DMS153 (cell line): ENCODE results near the gene NRSN2.
"Not testable (repeated sequence)": the region's sequence is repeated elsewhere in the genome, so short reads cannot be mapped to it uniquely, and the experiment has no call there.

Source experiments
- DNase-seq: peaks from one replicate; lab custom pipeline; 2025; lab: John Stamatoyannopoulos, UW

NRSN2 gene

DNA sequence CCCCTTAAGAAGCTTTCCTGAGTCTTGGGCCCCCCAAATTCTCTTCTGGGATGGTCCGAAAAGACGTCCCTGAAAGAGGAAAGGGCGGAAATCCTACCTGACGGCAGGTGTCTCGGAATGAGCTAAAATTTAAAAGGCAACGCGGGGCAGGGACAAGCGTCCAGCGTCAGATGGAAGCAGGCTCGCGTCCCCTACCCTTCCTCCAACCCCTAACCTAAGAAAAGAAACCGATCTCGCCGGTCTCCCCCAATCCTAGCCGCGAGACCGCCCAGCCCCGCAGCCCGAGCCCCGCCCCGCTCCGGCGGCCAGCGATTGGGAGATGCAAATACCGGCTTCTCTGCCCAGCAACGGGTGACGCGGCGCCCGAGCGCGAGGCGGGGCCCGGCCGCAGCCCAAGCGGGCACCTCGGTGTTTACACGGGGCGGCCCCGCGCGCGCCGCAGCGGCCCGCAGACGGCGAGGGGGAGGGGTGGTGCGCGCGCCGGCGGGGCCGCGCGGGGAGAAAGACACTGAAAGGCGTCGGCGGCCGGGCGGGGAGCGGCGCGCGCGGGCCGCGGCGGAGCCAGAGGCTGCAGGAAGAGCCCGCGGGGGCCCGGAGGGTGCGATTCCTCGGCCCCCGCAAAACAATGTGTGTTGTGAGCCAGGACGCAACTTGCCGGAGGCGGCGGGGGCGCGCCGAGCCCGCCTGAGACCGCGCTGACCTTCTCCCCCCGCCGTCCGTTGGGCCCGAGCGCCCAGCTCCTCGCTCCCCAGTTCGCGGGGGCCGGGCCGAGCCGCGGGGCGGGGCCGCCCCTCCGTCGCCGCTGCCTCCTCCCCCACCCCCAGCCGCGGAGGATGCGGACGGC is 21.6 kb upstream of the NRSN2 start, which contains the start of gene SOX12:
Gene SOX12 (plus strand): TSS at position 508 of the 844 bp plus-strand sequence. CDS start 373 bp downstream, outside the sequence.
- DNase-seq: peak; percentile 89

DNA sequence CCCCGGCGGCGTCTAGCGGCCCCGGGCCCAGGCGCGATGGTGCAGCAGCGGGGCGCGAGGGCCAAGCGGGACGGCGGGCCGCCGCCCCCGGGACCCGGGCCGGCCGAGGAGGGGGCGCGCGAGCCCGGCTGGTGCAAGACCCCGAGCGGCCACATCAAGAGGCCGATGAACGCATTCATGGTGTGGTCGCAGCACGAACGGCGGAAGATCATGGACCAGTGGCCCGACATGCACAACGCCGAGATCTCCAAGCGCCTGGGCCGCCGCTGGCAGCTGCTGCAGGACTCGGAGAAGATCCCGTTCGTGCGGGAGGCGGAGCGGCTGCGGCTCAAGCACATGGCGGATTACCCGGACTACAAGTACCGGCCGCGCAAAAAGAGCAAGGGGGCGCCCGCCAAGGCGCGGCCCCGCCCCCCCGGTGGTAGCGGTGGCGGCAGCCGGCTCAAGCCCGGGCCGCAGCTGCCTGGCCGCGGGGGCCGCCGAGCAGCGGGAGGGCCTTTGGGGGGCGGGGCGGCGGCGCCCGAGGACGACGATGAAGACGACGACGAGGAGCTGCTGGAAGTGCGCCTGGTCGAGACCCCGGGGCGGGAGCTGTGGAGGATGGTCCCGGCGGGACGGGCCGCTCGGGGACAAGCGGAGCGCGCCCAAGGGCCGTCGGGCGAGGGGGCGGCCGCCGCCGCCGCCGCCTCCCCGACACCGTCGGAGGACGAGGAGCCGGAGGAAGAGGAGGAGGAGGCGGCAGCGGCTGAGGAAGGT is 20.8 kb upstream of the NRSN2 start:
- DNase-seq: peak; percentile 39

DNA sequence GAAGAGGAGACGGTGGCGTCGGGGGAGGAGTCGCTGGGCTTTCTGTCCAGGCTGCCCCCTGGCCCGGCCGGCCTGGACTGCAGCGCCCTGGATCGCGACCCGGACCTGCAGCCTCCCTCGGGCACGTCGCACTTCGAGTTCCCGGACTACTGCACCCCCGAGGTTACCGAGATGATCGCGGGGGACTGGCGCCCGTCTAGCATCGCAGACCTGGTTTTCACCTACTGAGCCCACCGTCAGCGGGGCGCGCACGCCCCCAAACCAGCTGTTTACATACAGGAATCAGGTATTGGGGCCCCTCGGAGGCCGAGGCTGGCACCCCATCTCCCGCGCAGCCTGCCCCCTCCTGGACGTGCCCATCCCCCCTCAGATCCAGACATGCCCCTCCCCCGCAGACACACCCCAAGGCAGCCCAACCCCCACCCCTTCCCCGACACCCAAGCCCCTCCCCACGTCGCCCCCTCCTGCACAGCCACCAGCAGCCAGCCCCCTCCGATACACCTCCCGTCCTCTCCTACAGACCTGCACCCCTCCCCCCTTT is 20.2 kb upstream of the NRSN2 start:
- DNase-seq: no peak

DNA sequence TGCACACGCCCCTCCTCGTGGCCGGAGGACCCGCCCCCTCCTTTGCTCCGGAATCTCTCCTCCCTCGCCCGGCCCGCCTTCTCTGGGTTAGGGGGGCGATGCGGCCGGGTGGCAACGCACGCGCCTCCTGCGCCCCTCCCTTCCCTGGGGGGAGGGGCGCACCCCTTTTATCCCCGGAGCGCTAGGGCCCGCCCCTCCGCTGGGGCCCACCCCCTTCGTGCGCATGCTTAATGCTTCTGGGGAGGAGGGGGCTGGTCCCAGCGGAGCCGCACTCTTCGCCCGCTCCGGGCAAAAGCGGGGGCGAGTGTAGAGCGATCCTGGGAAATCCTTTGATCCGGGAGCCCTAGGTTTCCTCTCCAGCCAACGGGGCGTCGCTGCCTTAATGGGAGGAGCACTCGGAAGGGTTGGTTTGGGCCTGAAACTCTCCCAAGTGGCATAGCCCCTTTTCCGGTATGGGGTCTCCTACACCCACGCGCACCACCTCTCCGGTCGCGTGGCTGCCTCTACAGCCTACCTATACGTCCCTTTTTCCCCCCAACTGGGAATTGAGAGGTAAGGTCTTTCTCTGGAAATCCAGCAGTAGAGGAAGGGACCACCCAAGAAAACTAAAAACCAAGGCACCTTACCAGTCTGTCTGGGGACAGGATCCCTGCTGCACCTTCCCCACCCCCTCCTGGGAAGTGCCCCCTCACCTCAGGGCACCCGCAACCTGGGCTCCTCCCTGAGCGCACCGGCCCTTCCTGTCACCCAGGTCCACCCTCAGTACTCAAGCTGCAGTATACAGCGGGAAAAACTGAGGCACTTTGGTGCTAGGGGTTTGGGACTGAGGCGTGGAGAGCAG is 19.5 kb upstream of the NRSN2 start:
- DNase-seq: peak; percentile 80

DNA sequence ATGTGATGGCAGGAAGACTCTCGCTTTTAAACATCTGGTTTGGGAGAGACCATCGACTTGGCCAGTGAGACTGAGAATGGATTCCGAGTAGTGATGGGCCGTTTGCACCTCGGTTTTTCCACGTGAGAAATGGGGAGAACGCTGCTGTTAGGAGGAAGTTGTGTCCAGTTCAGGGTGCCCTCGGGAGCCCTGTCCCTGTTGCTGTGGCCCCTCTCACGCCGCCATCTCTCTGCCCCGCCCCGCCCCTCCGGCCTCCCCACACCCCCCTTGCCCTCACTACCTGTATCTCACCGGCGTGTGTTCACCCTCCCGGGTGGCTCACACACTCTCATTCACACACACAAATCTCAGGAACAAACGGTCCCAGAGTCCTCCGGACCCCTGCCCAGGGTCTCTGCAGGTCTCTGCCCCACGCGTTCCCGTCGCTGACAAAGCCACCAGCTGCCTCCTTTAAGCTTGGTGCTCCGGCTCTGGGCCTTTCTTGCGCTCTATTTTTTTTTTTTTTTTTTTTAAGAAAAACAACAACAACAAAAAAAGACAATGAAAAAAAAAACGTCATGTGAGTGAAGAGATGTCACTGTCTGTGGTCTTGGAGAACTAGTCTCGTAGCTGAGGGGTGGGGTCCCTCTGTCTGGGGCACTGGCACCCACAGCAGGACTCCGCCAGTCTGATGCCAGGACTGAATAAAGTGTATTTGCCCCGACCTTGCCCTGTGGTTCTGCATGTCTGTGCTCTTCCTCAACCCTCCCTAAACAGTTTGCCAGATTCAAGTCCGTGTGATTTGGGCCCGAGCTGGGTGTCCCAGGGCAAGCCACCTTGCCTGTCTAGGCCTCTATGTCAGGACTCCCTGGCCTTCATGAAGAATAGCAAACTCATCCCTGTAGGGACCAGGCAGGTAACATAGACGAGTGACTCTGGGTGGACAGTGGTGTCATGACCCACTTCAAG is 18.6 kb upstream of the NRSN2 start:
- DNase-seq: no peak

DNA sequence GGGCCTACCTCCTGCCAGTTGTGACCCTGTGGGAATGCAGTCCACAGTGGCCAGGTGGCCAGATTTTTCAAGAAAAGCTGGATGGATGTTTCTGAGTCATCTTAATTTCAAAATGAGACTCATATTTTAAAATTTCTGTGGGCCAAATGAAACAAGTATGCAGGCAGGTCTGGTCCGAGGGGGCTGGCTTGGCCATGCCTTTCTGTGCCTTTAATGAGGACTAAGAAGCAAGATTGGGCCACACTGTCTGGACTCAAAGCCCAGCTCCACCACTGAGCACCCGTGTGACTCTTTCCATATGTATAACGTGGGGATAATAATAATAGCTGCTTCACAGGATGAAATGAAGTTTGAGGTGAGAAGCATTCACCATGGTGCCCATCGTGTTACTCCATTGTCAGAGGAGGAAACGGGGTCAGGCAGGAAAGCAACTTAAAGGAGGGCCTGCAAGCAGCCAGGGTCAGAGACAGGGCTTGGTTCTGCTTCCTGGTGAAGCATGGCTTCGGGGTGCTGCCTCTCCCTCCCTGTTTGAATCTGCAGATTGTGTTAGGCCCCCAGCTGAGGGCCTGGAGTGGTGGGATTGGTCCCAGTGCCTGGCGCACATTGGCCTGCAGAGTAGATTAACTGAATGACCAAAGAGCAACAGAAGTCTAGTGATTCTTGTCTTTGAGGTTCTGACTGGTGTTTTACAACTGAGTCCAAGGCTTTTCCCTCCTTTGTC is 17.8 kb upstream of the NRSN2 start:
- no peak for DNase-seq

DNA sequence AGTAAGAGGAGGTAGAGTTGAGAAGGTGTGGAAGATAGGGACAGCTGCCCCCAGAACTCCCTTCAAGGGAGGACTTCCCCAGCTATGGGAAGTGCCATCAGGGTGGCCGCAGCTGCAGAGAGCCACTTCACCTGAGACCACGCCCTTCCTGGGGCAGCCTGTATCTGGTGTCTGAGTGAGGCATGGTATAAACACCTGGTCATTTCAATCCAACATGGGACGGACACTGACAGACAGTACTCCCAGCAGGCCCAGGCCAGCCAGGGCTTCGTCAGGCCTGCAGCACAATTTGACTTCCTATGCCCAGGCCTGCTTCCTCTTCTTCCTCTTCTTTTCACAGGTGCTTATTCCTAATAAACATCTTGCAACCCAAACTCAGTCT is 17.1 kb upstream of the NRSN2 start:
- DNase-seq: peak; percentile 28

DNA sequence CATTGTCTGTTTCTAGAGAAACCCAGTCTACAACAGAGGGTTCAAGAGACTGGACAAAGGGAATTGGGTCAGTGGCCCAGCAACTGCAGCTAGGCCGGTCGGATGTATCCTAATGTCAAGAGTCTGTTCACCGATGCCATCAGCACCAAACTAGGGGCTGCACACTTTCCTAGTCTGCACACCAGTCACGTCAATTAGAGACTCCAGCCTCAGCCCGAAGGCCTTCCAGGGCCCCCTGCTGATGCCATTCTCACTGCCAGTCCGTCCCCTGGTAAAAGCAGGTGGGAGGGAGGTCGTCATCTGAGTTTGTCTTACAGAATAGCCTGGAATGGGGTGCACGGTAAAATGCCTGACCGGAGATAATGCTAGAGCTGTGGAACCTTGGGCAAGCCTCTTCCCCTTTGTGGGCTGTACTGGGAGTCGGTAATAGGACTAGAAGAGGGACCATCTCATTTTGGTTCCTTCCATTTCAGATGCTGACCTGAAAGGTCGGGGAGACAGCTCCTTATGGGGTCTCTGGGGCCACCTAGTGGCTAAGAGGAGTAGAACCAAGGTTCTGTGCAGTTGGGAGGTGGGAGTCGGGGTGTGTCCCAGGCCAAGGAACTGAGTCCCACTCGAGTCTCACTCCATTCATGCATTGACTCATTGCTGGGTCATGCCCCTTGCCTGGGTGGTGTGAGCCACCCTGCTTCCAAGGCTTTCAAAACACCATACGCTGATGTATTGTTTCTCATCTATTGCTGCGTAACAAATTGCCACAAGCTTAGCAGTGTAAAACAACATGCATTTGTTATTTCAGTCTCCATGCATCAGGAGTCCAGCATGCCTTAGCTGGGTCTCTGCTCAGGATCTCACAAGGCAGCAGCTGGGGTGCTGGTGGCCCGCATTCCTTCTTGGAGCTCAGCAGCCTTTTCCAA is 16.4 kb upstream of the NRSN2 start:
- peak; percentile 23 for DNase-seq

DNA sequence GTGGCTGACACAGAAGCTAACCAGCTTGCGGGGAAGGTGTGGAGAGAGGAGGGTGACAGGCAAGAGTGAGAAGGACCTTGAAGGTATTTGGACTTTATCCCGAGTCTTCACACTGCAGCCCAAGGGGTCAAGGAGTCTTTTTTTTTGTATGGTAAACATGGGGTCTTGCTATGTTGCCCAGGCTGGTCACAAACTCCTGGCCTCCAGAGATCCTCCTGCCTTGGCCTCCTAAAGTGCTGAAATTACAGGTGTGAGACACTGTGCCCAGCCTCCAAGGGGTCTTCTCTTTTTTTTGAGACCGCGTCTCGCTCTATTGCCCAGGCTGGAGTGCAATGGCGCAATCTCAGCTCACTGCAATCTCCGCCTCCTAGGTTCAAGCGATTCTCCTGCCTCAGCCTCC is 12.3 kb upstream of the NRSN2 start:
- no peak for DNase-seq

DNA sequence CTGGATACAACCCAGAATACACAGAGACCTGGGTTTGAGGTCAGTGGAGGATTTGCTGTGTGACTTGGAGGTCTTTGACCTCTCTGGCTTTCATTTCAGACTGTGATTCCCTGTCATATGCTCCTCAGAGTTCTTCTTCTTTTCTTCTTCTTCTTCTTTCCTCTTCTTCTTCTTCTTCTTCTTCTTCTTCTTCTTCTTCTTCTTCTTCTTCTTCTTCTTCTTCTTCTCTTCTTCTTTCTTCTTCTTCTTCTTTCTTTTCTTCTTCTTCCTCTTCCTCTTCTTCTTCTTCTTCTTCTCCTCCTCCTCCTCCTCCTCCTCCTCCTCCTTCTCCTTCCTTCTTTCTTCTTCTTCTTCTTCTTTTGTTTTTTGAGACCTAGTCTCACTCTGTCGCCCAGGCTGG is 10.9 kb upstream of the NRSN2 start:
- not testable (repeated sequence) for DNase-seq

DNA sequence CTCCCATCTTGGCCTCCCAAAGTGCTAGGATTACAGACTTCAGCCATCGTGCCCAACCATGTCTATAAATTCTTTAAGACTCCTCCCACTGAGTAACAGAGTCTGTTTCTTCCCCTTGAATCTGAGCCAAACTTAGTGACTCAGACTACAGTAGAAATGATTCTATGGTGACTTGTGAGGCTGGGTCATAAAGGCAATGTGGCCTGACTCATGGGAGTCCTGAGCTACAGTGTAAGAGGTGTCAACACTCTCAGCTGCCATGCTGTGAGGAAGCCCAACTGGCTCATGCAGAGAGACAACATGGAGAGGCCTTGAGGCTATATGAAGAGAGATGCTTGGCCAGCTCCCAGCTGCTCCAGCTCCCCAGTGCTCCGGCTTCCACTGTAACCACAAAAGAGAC is 5.2 kb upstream of the NRSN2 start:
- DNase-seq: no peak

DNA sequence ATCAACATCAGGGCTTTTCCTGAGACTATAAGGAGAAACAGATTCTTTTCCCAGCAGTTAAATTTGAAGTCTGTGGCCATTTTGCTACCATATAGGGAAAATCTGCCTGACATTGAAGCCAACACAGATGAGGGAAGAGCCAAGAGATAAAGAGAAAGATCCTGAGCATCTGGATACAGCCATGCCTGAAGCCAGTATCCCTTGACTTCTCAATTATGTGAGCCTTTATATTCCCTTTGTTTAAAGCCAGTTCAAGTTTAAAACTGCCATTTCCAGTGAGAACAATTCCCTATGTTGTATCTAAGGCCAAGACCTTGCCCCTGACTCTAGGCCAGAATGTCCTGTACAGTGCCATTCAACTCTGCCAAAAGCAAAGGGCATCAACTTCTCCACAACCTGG is 3.8 kb upstream of the NRSN2 start:
- DNase-seq: no peak

DNA sequence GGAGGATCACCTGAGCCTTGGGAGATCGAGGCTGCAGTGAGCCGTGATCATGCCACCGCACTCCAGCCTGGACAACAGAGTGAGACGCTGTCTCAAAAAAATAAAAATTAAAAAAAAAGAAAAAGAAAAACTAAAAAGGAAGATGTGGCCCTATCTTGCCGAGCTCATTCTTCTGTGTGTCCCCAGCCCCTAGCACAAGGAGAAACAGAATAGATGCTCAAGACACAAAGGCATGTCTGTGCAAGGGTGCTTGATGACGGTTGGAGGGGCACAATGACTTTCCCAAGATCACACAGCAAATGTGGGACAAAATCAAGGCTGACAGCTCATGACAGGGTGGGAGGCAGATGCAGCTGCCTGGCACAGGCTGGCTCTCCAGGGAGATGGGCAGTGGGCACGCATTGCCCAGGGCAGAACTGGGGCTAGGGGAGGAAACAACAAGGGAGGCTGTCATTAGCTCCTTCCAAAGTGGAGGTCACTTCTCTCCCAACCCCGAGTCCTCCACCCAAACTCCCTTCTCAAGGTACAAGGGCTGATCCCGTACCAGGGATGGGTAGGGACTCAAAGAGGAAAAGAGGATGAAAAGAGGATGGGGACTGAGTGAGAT is 775 bp upstream of the NRSN2 start:
- DNase-seq: no peak

DNA sequence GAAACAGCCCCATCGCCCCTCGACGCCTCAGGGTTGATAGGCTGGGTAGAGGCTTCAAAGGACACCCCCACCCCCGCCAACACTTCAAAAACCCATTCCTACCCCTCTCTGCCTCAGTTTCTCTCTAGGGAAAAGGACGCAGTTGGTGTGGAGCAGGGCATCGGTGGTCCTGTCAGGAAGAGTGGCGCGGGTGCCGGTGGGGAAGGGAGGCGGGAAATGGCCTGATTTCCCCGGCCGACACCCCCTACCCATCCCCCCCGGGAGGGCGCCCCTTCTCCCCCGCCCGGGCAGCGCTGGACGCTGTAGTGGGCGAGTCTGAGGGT is 367 bp downstream of the NRSN2 start:
- no peak for DNase-seq

DNA sequence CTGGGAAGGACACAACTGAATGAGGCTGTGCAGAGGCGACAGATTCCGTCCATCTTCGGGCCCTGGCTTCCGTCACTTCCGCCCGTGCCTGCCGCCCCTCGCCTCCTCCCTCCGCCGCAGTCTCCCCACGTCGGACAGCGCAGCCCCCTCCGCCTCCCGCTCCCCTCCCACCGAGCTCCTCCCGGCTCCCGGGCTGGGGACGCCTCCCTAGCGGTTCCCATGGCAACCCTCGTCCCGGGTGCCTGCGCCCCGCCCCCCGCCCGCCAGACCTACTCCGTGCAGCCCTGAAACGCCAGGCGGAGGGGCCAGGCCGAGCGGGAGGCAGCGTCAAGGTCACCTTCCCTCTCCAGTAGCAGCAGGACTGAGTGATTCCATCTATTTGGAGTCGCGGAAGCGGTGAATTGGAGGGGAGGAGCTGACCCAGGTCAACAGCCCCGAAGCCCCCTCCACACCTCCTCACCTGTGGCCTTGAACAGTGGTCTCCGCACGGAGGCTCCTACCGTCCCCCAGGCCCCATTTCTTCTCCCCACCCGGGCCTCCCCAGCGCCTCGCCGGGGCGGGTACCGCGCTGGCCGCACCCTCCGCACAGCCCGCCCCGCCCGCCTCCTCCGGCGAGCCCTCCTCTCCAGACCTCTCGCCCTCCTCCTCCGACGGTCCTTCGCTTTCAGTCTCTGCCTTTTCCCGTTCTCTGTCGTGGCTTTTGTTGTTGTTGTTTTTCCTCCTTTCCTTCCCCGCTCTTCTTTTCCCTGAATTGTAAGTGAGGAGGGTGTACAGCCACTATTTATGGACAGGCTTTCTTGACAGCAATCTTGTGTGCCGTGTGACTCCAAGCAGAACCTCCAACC is 951 bp downstream of the NRSN2 start:
- DNase-seq: peak; percentile 92

DNA sequence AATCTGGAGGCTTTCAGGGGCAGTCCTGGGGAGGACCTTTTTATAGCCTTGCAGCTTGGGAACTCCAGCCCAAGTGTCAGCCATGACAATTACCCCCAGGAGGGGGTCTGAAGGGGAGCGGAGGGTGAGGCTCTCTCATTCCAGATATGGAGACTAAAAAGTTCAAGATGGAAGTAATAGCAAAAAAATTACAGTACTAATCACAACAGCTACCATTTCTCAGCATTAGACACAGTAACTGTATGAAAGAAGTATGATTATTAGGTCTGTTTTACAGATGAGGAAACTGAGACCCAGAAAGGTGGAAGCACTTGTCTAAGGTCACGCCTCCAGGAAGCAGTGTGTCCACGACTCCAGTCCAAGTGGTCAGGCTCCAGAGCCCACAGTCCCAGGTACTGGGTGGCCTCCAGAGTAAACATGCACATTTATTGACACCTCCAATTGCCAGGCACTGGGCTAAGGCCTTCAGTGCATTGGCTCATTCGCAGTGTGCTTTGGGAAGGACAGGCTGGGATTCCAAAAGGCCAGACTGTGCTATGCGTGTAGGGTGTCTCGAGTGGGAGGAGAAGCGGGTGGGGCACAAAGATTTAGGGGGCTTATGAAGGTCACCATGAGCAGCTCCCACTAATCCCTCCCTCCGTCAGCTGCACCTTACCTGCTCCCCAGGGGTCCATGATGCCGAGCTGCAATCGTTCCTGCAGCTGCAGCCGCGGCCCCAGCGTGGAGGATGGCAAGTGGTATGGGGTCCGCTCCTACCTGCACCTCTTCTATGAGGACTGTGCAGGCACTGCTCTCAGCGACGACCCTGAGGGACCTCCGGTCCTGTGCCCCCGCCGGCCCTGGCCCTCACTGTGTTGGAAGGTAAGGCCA is 2.3 kb downstream of the NRSN2 start:
- no peak for DNase-seq

DNA sequence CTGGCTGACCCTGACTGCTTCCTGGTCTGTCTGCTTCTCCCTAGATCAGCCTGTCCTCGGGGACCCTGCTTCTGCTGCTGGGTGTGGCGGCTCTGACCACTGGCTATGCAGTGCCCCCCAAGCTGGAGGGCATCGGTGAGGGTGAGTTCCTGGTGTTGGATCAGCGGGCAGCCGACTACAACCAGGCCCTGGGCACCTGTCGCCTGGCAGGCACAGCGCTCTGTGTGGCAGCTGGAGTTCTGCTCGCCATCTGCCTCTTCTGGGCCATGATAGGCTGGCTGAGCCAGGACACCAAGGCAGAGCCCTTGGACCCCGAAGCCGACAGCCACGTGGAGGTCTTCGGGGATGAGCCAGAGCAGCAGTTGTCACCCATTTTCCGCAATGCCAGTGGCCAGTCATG is 6.3 kb downstream of the NRSN2 start:
- no peak for DNase-seq
